ENCODE results near the gene BRMS1.
A peak's percentile ranks its signal among the peaks of the same experiment; 100 is the strongest.
"Not testable (repeated sequence)": the region's sequence is repeated elsewhere in the genome, so short reads cannot be mapped to it uniquely, and the experiment has no call there.

BRMS1 gene

GRCh38 chr11:66360406-66361073 lies 15.6 kb upstream of the BRMS1 start:
- no peak overlapping the region for H3K9ac ChIP-seq (ENCODE audit: low read length)
- H3K9me3 ChIP-seq (ENCODE audit: control insufficient read depth, low read depth, low read length) = no peaks in the 10 kb centered on the region
- no peaks in the 10 kb centered on the region for H3K27me3 ChIP-seq (ENCODE audit: control insufficient read depth, insufficient read depth, low read length)
- H3K27ac ChIP-seq (ENCODE audit: low read length) = no peak overlapping the region
- H3K4me1 ChIP-seq (ENCODE audit: control insufficient read depth, low read depth, low read length) = no peaks in the 10 kb centered on the region
- no peak overlapping the region for H3K4me3 ChIP-seq (ENCODE audit: low read length)
- H3K36me3 ChIP-seq (ENCODE audit: control insufficient read depth, low read depth, low read length) = peaks cover 19% of the 10 kb centered on the region

DNA sequence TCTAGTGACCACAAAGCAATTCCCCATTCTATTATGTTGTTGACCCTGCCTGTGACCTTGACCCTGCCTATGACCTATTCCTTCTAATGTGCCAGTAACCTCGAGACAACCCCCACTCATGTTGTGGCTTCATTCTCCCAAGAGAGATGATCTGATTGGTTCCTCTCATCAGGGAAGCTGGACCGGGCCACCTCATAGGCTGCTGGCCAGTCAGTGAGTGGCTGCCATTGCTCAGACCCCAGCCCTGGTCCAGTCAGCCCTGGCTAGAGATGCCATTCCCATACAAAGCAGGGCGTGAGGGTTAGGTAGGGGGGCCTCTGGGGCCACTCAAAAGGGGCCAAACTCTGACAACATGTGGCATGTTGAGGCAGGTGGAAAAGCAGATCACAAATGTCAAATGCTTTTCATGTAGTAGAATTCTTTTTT lies 14.8 kb upstream of the BRMS1 start:
- H3K4me1 ChIP-seq (ENCODE audit: control insufficient read depth, low read depth, low read length) = no peaks in the 10 kb centered on the region

GRCh38 chr11:66350560-66351235 lies 5.8 kb upstream of the BRMS1 start:
- H3K9me3 ChIP-seq (ENCODE audit: control insufficient read depth, low read depth, low read length); H3K27ac ChIP-seq (ENCODE audit: low read length); H3K9ac ChIP-seq (ENCODE audit: low read length); H3K36me3 ChIP-seq (ENCODE audit: control insufficient read depth, low read depth, low read length); H3K4me3 ChIP-seq (ENCODE audit: low read length); H3K4me1 ChIP-seq (ENCODE audit: control insufficient read depth, low read depth, low read length): not testable (repeated sequence)
- peaks cover 10% of the 10 kb centered on the region for H3K27me3 ChIP-seq (ENCODE audit: control insufficient read depth, insufficient read depth, low read length)

More for the DNA sequence above, 14.8 kb upstream of the BRMS1 start:
- Histone ChIP-seq H3K27ac (ENCODE audit: low read length) (no peak overlapping the region), H3K9ac (ENCODE audit: low read length) (no peak overlapping the region), H3K36me3 (ENCODE audit: control insufficient read depth, low read depth, low read length) (peaks cover 15% of the 10 kb centered on the region), H3K9me3 (ENCODE audit: control insufficient read depth, low read depth, low read length) (no peaks in the 10 kb centered on the region), H3K4me3 (ENCODE audit: low read length) (no peak overlapping the region), H3K27me3 (ENCODE audit: control insufficient read depth, insufficient read depth, low read length) (no peaks in the 10 kb centered on the region)

- H3K9me3 ChIP-seq (ENCODE audit: control insufficient read depth, low read depth, low read length) = no peaks in the 10 kb centered on the region
- no peak overlapping the region for H3K4me3 ChIP-seq (ENCODE audit: low read length)
- no peak overlapping the region for H3K27ac ChIP-seq (ENCODE audit: low read length)
- no peak overlapping the region for H3K9ac ChIP-seq (ENCODE audit: low read length)
- H3K36me3 ChIP-seq (ENCODE audit: control insufficient read depth, low read depth, low read length) = no peaks in the 10 kb centered on the region
- peaks cover 9% of the 10 kb centered on the region for H3K4me1 ChIP-seq (ENCODE audit: control insufficient read depth, low read depth, low read length)
- peaks cover 10% of the 10 kb centered on the region for H3K27me3 ChIP-seq (ENCODE audit: control insufficient read depth, insufficient read depth, low read length)
These were observed 4.1 kb upstream of the BRMS1 start for GRCh38 chr11:66349084-66349386.

- peaks cover 9% of the 10 kb centered on the region for H3K4me1 ChIP-seq (ENCODE audit: control insufficient read depth, low read depth, low read length)
- peak within 1 kb of the TSS; percentile 71 for H3K9ac ChIP-seq (ENCODE audit: low read length)
- peak within 1 kb of the TSS; percentile 92 for H3K4me3 ChIP-seq (ENCODE audit: low read length)
- H3K36me3 ChIP-seq (ENCODE audit: control insufficient read depth, low read depth, low read length) = no peaks in the 10 kb centered on the region
- peaks cover 10% of the 10 kb centered on the region for H3K27me3 ChIP-seq (ENCODE audit: control insufficient read depth, insufficient read depth, low read length)
- no peaks in the 10 kb centered on the region for H3K9me3 ChIP-seq (ENCODE audit: control insufficient read depth, low read depth, low read length)
- H3K27ac ChIP-seq (ENCODE audit: low read length) = no peak within 1 kb of the TSS
These were observed 2.7 kb upstream of the BRMS1 start, which contains the start of gene B4GAT1 for GRCh38 chr11:66347425-66348276. B4GAT1 (minus strand) TSS chr11:66347629; CDS start chr11:66347545, 84 bp downstream.

GRCh38 chr11:66346476-66347424 lies 1.8 kb upstream of the BRMS1 start:
- H3K4me1 ChIP-seq (ENCODE audit: control insufficient read depth, low read depth, low read length) = peaks cover 9% of the 10 kb centered on the region
- peak overlapping the region; percentile 71 for H3K9ac ChIP-seq (ENCODE audit: low read length)
- H3K9me3 ChIP-seq (ENCODE audit: control insufficient read depth, low read depth, low read length) = no peaks in the 10 kb centered on the region
- peak overlapping the region; percentile 92 for H3K4me3 ChIP-seq (ENCODE audit: low read length)
- peaks cover 10% of the 10 kb centered on the region for H3K27me3 ChIP-seq (ENCODE audit: control insufficient read depth, insufficient read depth, low read length)
- no peak overlapping the region for H3K27ac ChIP-seq (ENCODE audit: low read length)
- H3K36me3 ChIP-seq (ENCODE audit: control insufficient read depth, low read depth, low read length) = peaks cover 3% of the 10 kb centered on the region

- H3K27ac ChIP-seq (ENCODE audit: low read length) = peak overlapping the region; percentile 40
- peaks cover 9% of the 10 kb centered on the region for H3K4me1 ChIP-seq (ENCODE audit: control insufficient read depth, low read depth, low read length)
- peak overlapping the region; percentile 79 for H3K9ac ChIP-seq (ENCODE audit: low read length)
These were observed 379 bp upstream of the BRMS1 start for GRCh38 chr11:66345316-66345649.

DNA sequence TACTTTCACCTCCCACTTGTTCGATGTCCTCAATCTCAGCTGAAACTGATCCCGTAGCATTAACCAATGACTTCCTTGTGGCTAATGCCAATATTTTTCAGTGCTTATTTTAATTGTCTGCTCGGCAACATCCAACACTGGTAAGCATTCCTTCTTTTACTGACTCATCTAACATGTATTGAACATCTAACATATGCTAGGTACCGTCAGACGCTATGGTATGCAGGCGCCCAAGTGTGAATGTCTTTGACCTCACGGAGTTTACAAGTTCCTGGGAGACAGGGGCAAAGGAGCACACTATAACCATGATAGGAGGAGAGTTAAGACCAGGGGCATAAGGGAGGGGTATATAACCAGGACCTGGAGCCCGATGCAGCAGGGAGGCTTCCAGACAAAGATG lies 1.7 kb downstream of the BRMS1 start:
- peaks cover 14% of the 10 kb centered on the region for H3K36me3 ChIP-seq (ENCODE audit: control insufficient read depth, low read depth, low read length)
- H3K4me1 ChIP-seq (ENCODE audit: control insufficient read depth, low read depth, low read length) = peaks cover 7% of the 10 kb centered on the region
- no peak overlapping the region for H3K9ac ChIP-seq (ENCODE audit: low read length)
- H3K9me3 ChIP-seq (ENCODE audit: control insufficient read depth, low read depth, low read length) = no peaks in the 10 kb centered on the region
- no peak overlapping the region for H3K27ac ChIP-seq (ENCODE audit: low read length)
- H3K27me3 ChIP-seq (ENCODE audit: control insufficient read depth, insufficient read depth, low read length) = peaks cover 10% of the 10 kb centered on the region
- no peak overlapping the region for H3K4me3 ChIP-seq (ENCODE audit: low read length)

More at GRCh38 chr11:66345316-66345649, 379 bp upstream of the BRMS1 start:
- Histone ChIP-seq H3K36me3 (ENCODE audit: control insufficient read depth, low read depth, low read length) (peaks cover 8% of the 10 kb centered on the region), H3K4me3 (ENCODE audit: low read length) (peak overlapping the region; percentile 97), H3K9me3 (ENCODE audit: control insufficient read depth, low read depth, low read length) (no peaks in the 10 kb centered on the region), H3K27me3 (ENCODE audit: control insufficient read depth, insufficient read depth, low read length) (peaks cover 10% of the 10 kb centered on the region)

GRCh38 chr11:66341502-66342126 lies 3.3 kb downstream of the BRMS1 start:
- Histone ChIP-seq H3K4me3 (ENCODE audit: low read length) (no peak overlapping the region), H3K9ac (ENCODE audit: low read length) (no peak overlapping the region), H3K27me3 (ENCODE audit: control insufficient read depth, insufficient read depth, low read length) (peaks cover 7% of the 10 kb centered on the region), H3K27ac (ENCODE audit: low read length) (no peak overlapping the region), H3K4me1 (ENCODE audit: control insufficient read depth, low read depth, low read length) (peaks cover 10% of the 10 kb centered on the region), H3K36me3 (ENCODE audit: control insufficient read depth, low read depth, low read length) (peaks cover 23% of the 10 kb centered on the region), H3K9me3 (ENCODE audit: control insufficient read depth, low read depth, low read length) (no peaks in the 10 kb centered on the region)

DNA sequence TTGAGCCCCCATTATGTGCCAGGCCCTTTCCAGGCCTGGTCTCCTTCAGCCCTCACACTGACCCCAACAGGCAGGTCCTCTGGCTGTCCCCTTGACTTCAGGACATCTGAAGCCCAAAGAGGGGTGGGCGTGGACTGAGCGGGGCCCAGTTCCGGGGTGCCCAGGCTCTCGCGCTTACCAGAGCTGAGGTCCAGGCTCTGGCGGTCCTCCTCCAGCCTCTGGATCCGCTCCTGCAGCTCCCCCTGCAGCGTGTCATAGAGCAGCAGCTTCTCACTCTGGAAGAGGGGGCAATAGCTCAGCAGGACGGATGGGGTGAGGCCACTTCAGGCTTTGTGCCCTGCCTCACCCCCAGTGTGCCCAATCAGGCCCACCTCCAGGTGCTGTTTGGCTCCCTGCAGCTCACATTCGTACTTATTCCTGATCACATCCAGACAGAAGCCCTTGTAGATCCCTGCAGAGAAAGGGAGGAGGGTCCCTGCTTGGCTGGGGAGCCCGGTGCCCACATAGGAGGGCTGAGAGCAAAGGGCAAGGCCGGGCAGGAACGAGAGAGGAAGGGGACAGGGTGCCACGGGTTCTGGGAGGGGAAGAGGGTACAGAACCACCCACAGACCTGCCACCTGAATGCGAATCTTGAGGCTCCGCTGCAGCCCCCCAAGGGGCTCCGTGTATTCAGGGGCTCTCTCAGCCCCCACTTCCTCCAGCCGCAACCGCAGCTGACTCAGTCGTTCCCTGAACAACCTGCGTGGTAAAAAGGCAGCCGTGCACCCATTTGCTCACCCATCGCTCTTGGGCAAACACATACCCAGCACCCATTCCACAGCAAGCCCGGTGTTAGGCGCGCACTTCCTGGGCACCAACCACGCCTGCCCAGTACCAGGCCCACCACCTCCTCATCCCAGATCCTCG lies 4.1 kb downstream of the BRMS1 start:
- H3K27me3 ChIP-seq (ENCODE audit: control insufficient read depth, insufficient read depth, low read length) = no peaks in the 10 kb centered on the region
- H3K27ac ChIP-seq (ENCODE audit: low read length) = no peak overlapping the region
- H3K4me1 ChIP-seq (ENCODE audit: control insufficient read depth, low read depth, low read length) = peaks cover 16% of the 10 kb centered on the region
- H3K36me3 ChIP-seq (ENCODE audit: control insufficient read depth, low read depth, low read length) = peaks cover 23% of the 10 kb centered on the region
- no peak overlapping the region for H3K4me3 ChIP-seq (ENCODE audit: low read length)
- H3K9ac ChIP-seq (ENCODE audit: low read length) = no peak overlapping the region
- no peaks in the 10 kb centered on the region for H3K9me3 ChIP-seq (ENCODE audit: control insufficient read depth, low read depth, low read length)
